Astrocyte of the spinal cord (primary cell): ENCODE data around the gene TGFB1I1.
"Not testable (repeated sequence)": the region's sequence is repeated elsewhere in the genome, so short reads cannot be mapped to it uniquely, and the experiment has no call there.

Source experiments
- DNase-seq: peaks from one replicate; pipeline ENCODE4 v3.0.0; 2011; ENCODE audit warnings: low read depth, low spot score
- H3K4me3 ChIP-seq: 2 replicates; pipeline ENCODE4 v1.5.1; 2011; ENCODE audit warnings: low read depth, mild to moderate bottlenecking, low read length, moderate library complexity
- CTCF ChIP-seq: IDR thresholded peaks from 2 replicates; pipeline ENCODE4 v1.5.1; 2012; ENCODE audit warnings: low read depth, mild to moderate bottlenecking, low read length, inconsistent platforms
- in situ Hi-C: cut with HindIII; loops from 2 replicates; pipeline ENCODE4 v1.10.0; 2017; ENCODE audit warnings: low sequenced_read_pairs

TGFB1I1 gene

GRCh38 chr16:31429314-31429713 lies 42.6 kb upstream of the TGFB1I1 start:
- no peak for TF ChIP-seq CTCF
- in situ Hi-C loops = no loop called here
- no peak overlapping the region for H3K4me3 ChIP-seq
- no peak for DNase-seq

- TF ChIP-seq CTCF = no peak
- no peak overlapping the region for H3K4me3 ChIP-seq
- no peak for DNase-seq
- in situ Hi-C loops = no loop called here
Observed at GRCh38 chr16:31429796-31430195, 42.2 kb upstream of the TGFB1I1 start.

GRCh38 chr16:31430380-31431052 lies 41.4 kb upstream of the TGFB1I1 start:
- in situ Hi-C loops = no loop called here
- H3K4me3 ChIP-seq = no peak overlapping the region
- TF ChIP-seq CTCF = no peak
- DNase-seq = no peak

- no peak for DNase-seq
- in situ Hi-C loops = no loop called here
- no peak overlapping the region for H3K4me3 ChIP-seq
- no peak for TF ChIP-seq CTCF
Observed at GRCh38 chr16:31435341-31436220, 36.4 kb upstream of the TGFB1I1 start.

- in situ Hi-C loops = no loop called here
- TF ChIP-seq CTCF = no peak
- H3K4me3 ChIP-seq = no peak overlapping the region
- no peak for DNase-seq
Observed at GRCh38 chr16:31436221-31437045, 35.5 kb upstream of the TGFB1I1 start.

GRCh38 chr16:31438414-31438813 lies 33.5 kb upstream of the TGFB1I1 start:
- TF ChIP-seq CTCF = no peak
- in situ Hi-C loops = no loop called here
- DNase-seq = no peak

GRCh38 chr16:31439023-31439422 lies 32.9 kb upstream of the TGFB1I1 start:
- DNase-seq, H3K4me3 ChIP-seq, in situ Hi-C loops: not testable (repeated sequence)

More at GRCh38 chr16:31438414-31438813, 33.5 kb upstream of the TGFB1I1 start:
- no peak overlapping the region for H3K4me3 ChIP-seq
